Inferior parietal cortex (tissue), 1 donor: ENCODE measurements around the gene KLK13.

Experiments
- DNase-seq: peaks from one replicate; pipeline ENCODE4 v3.0.0-alpha.2; 2016; ENCODE audit errors: extremely low spot score

Gene KLK13

DNA sequence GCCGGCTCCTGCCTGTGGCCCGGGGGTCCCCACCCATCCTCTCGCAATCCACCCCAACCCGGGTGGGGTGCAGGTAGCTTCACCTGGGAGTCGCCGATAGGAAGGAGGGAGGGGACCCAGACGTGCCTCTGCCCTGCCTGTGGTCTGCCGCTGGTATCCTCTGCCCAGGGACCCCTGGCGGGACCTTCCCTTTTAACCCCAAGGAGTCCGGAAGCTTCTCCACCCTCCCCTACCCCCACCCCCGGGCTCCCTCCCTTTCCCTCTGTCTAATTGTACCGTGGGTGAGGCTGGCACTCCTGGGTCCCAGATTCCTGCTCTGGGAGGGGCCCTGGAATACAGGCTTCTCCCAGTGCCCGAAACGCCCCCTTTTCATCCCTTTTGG is 45.4 kb downstream of the KLK13 start, which contains the start of gene KLK10:
Gene KLK10 (minus strand): TSS at position 166 of the 382 bp plus-strand sequence. CDS start 579 bp downstream, outside the sequence.
- DNase-seq: no peak

DNA sequence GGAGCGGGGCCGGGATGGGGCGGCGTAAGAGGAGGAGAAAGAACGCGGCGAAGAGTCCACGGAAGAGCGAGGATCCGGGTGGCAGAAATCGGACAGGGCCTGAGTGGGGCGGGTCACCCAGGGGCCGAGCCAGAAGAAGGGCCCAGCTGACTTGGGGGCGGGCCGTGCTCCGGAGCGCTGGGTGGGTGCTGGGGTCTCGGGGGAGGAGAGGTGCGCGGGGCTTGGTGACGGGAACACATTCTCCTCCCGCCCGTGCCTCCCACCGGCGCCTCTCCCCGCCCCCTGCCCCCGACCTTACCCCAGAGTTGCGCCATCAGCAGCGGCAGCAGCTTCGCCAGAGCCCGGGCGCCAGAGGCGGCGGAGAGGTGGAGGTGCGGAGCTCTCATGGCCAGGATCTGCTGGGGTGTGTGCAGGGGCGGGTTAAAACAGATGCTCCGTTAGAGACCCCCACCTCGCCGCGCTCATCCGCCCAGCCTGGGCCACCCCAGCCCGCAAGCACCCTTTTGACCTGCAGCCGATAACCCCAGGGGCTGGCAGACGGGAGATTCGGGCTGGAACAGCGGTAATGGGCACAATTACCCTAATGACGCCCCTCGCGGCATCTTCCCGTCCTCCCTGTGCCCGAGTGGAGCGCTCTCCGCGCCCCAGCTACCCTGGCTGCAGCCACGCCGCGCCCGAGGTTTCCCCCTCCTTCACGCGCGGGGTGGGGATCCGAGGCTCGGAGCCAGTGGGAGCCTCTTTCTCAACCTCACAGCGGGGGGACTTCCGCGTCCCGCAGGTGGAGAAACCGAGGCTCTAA is 45.9 kb downstream of the KLK13 start:
- DNase-seq: no peak

DNA sequence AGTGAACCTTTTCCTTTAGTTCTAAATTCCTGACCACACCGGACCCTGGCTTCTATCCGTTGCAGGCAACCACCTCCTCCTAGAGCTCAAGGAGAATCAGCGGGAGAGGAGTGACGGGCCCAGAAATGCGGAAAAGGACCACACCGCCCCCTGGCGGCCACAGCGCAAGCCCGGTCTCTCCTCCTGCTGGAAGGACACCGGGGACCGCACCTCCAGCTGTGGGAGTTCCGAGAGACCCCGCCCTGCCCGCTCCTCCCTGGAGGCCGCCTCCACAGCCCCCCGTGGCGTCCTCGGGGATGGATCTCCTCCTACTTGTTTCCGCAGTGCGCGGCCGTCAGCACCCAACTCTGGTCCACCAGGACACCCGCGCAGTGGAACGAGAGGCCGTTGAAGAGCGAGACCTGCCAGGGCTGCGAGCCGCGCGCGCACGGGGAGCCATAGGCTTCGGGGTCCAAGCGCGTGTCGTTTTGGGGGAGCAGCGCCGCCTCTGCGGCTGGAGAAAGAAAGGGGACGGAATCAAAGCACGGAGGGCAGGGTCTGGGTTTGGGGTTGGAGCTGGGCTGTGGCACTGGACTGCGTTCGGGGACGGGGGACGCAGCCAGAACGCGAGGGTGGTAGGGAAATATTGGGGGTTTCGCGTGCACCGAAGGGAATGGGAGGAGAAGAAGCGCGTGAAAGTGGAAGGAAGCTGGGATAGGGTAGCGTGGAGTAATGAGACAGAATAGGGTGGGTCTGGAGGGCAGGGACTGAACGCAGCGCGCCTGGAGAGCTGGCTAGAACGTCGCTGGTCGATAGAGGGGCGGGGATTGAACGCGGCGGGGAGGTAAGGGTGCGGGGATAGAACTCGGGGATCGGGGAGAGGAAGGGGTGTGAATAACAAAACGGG is 47.9 kb downstream of the KLK13 start:
- DNase-seq: peak; percentile 65

DNA sequence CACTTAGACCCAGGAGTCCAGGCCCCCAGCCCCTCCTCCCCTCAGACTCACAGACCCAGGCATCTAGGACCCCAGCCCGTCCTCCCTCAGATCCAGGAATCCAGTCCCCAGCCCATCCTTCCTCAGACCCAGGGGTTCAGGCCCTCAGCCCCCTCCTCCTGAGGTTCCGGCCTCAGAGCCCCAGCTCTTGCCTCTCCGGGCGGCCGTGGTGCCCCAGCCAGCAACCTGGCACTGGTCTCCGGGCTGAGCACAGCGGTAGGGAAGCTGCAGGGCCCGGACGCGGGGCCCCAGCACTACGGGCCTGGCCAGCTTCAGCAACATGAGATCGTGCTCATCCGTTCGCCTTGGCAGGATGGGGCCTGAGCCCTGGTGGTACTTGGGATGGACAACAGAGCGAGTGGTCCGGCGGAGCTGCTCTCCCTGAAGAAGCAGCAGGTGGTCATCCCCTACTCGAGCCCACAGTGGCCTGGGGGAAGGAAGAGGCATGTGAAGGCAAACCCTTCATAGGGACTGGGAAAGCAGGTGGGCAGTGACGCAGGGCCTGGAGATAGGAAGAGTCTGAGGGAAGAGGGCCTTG is 49.1 kb downstream of the KLK13 start:
- DNase-seq: no peak

DNA sequence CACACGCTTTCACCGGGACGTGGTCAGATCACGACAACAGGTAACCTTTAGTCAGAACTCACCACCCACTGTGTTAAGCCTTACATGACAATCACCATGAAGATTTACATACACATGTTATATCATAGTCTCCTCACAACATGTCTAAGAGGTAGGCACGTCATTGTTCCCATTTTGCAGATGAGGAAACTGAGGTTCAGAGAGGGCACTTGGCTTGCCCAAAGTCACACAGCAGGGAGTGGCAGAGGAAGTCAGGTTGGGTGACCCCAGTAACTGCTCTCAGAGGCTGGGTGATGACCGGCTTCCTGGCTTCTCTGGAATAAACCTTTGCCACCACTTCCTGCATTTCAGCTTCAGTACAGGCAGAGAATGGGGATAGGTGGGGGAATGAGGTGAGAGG is 50.6 kb downstream of the KLK13 start:
- no peak for DNase-seq

DNA sequence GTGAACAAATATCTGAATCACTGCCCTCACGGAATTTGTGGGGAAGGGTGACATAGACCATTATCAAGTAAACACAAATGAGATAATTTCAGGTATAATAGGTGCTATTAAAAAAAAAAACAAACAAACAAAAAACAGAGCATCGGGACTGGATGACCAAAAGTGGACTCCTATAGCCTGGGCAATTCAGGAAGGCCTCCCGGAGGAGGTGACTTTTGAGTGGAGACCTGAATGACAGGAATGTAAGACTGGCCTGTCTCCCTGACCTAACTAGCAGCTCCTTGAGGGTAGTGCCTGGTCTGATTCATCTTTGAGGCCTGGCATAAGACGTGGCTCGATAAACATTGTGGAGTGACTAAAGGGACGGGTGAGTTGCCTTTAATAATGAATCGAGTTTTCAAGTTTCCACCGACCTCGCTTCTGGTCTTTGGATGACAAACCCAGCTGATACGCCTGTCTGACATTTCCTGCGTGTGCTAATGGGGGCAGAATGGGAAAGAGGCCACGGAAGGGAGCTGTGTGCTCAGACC is 52.2 kb downstream of the KLK13 start:
- no peak for DNase-seq

DNA sequence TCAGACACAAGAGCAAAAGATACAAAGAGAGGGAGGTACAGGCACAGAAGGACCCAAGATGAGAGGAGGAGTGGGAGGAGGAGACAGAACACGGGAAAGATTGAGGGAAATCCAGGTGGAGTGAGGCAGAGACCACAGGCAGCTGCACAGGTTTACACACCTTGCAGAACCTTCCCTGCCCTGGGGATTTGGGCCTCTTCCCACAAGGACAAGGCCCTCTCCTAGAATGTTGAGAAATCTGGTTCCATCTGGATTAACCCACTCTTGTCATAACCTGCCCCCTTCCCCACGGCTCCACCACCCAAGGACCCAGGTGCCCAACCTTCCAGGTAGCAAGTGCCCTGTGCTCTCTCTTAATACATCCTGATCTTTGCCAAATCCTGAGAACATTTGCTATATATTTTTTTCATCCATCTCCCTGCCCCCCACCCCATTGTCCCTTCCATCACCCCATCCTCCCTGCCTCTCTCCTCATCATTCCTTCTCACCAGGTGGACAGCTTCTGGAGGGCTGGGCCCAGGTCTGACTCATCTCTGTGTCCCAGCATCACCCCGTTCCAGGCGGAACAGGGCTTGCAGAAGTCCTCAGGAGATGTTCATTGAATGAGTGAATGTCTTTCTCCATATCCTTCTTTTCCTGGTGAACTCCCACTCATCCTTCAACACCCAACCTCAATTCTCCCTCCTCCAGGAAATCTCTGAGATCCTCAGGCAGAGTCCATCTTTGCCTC is 54.7 kb downstream of the KLK13 start:
- DNase-seq: no peak

DNA sequence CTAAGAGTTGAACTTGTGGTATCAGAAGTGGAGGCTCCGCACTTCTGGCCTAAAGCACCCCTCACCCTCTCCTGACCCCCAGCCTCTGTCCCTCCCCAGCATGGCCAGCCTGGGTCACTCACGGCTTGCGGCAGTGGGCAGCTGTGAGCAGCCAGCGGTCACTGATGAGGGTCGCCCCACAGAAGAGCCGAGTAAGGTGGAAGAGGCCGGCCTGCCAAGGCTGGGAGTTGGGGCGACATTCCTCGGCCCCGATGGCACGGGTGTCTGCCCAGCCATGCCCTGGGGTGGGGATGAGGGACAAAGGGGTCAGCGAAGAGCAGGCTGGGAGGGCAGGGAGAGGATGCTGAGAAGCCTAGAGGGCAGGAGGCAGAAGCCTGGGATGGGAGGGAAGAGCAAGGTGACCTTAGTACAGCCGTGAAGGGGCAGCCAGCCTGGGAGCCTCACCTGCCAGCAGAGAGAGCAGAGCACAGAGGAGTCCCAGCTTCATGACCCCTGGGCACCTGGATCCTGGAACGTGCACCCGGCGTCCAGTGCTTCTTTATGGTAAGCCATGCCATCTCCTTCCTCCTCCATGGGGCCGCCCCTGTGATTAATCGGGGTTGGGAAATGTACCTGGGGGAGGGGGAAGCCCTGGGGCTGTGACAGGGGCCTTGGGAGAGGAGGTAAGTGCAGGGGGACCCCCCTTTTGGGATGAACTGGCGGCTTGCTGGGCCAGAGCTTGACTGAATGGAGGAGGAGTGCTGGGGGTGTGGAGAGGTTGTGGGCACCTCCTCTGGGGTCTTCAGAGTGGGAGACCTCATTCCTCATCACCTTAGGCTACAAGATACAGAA is 55.6 kb downstream of the KLK13 start:
- DNase-seq: no peak

DNA sequence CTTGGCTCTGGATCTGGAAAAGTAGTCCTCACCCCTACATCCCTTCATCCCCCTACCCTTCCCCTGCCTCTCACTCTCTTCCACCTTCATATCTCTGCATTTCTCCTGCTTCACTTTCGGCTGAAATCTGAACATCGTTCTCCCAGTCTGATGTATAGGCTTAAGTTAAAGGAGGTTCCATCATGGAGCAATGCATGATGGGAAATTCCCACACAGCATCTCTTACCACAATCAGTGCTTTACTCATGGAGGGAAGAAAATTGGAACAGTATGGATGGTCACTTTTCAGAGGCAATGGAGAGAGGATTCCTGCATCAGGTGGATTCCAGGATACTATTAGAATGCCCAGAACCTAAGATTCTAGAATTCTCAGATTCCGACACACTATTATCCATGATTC is 57.4 kb downstream of the KLK13 start:
- no peak for DNase-seq

DNA sequence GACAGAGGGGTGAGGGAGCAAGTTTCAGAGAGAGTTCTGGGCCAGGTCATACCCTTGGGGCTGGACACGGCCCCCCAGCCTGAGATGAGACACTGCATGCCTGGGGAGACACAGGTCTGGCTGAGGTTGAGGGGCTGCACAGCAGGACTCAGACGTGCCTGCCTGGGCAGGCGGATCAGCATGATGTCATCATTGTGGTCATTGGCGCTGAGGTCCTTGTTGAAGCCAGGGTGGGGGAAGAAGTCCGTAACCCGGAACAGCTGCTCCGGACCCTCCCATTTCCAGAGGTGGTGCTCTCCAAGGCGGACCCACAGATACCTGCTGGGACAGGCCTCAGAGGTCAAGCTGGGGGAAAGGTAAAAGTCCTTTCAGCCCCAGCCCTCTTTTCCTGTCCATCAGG is 58.5 kb downstream of the KLK13 start:
- no peak for DNase-seq
